Amygdala (tissue), 56 donors: ENCODE results near the gene HCFC1.
"Not testable (repeated sequence)": the region's sequence is repeated elsewhere in the genome, so short reads cannot be mapped to it uniquely, and the experiment has no call there.

ENCODE experiments used
- DNase-seq, 56 donors: peaks; one replicate each; lab custom pipeline; 2025; lab: John Stamatoyannopoulos, UW

The HCFC1 gene

GRCh38 chrX:154010330-154011087 is 38.9 kb upstream of the HCFC1 start:
- no peak for DNase-seq

GRCh38 chrX:154008521-154008920 is 36.9 kb upstream of the HCFC1 start:
- DNase-seq, result no peak

- DNase-seq, result no peak
Measured at GRCh38 chrX:154006947-154007346, 35.3 kb upstream of the HCFC1 start.

- DNase-seq, result no peak
Measured at GRCh38 chrX:154004315-154004714, 32.7 kb upstream of the HCFC1 start.

GRCh38 chrX:154002215-154002719 is 30.6 kb upstream of the HCFC1 start:
- peak in 29 of 56 donors; percentile 7 to 65 (median 33) for DNase-seq

GRCh38 chrX:154000051-154000450 is 28.4 kb upstream of the HCFC1 start:
- DNase-seq, result no peak

- DNase-seq, result no peak
Measured at GRCh38 chrX:153999359-154000037, 27.9 kb upstream of the HCFC1 start.

- DNase-seq, result no peak
Measured at GRCh38 chrX:153995504-153995903, 23.9 kb upstream of the HCFC1 start.

GRCh38 chrX:153994398-153994797 is 22.8 kb upstream of the HCFC1 start:
- not testable (repeated sequence) for DNase-seq

GRCh38 chrX:153993978-153994377 is 22.4 kb upstream of the HCFC1 start:
- no peak for DNase-seq

GRCh38 chrX:153993079-153993478 is 21.5 kb upstream of the HCFC1 start:
- no peak for DNase-seq

GRCh38 chrX:153992180-153992579 is 20.6 kb upstream of the HCFC1 start:
- DNase-seq, result no peak

GRCh38 chrX:153991013-153991580 is 19.5 kb upstream of the HCFC1 start:
- no peak for DNase-seq

- no peak for DNase-seq
Measured at GRCh38 chrX:153989973-153990655, 18.5 kb upstream of the HCFC1 start.

GRCh38 chrX:153988493-153988892 is 16.9 kb upstream of the HCFC1 start:
- no peak for DNase-seq

- DNase-seq, result no peak
Measured at GRCh38 chrX:153984351-153985178, 12.9 kb upstream of the HCFC1 start.

GRCh38 chrX:153983321-153983801 is 11.7 kb upstream of the HCFC1 start:
- no peak for DNase-seq

- peak in 5 of 56 donors; percentile 9 to 43 (median 21) for DNase-seq
Measured at GRCh38 chrX:153981771-153982533, 10.3 kb upstream of the HCFC1 start.

GRCh38 chrX:153981231-153981630 is 9.6 kb upstream of the HCFC1 start:
- no peak for DNase-seq
